ENCODE data around the gene BOD1L1.
"Not testable (repeated sequence)": the region's sequence is repeated elsewhere in the genome, so short reads cannot be mapped to it uniquely, and the experiment has no call there.

The BOD1L1 gene

GRCh38 chr4:13618212-13618806, 9.2 kb downstream of the BOD1L1 start:
- no peak for DNase-seq (ENCODE audit: low read depth)

DNA sequence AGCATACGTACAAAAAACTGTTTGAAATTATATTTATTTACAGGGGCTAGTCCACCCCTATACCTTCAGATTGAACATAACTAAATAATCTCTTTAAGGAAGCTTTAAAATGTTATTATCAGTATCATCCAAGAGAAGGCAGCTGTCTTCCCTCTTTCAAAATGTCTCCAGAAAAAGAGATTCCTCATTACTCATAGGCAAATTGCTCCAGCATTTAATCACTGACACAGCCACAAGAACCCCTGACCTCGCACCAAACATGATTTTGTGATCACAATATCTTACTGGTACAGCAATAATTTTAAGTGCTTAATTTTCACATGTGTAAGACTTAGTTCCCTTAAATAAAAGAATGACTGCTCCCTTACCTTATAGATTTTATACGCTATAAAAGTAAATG, 9.7 kb downstream of the BOD1L1 start:
- DNase-seq (ENCODE audit: low read depth), result no peak

DNA sequence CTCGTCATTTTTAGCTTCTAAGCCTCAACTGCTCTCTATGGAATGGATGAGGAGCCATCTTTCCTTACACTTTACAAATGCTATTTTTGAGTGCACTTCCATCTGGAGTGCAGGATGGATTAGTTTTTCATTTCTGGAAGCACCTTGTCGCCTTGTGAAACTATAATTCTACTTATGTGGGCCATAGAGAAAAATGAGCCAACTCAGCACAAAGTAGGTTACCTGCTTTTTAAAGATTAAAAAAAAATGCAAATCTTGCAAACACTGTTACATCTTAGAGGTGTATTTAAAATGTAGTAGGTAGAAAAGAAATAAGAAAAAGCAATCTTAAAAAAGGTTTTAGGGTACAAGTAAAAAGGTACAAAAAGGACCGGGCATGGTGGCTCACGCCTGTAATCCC, 10.9 kb downstream of the BOD1L1 start:
- DNase-seq (ENCODE audit: low read depth), result no peak

DNA sequence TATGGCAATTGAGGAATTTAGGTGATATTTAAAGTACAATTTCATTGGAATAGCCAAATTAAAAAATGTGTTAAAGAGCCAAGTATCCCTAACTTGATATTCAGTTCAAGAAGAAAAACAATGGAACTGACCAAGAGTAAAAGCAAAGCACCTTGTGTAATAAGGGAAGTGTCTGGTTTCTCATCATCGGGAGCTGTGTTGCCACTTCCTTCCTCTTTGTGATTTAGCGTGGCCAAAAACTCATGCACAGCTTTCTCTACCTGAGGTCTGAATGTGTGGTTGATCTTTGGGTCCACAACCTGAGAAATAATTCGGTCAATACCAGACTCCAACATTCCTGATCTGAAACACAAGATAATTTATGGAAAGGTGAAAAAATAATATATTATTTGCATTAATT, 12.4 kb downstream of the BOD1L1 start:
- no peak for DNase-seq (ENCODE audit: low read depth)

GRCh38 chr4:13612569-13612968, 15.0 kb downstream of the BOD1L1 start:
- DNase-seq (ENCODE audit: low read depth), result no peak

DNA sequence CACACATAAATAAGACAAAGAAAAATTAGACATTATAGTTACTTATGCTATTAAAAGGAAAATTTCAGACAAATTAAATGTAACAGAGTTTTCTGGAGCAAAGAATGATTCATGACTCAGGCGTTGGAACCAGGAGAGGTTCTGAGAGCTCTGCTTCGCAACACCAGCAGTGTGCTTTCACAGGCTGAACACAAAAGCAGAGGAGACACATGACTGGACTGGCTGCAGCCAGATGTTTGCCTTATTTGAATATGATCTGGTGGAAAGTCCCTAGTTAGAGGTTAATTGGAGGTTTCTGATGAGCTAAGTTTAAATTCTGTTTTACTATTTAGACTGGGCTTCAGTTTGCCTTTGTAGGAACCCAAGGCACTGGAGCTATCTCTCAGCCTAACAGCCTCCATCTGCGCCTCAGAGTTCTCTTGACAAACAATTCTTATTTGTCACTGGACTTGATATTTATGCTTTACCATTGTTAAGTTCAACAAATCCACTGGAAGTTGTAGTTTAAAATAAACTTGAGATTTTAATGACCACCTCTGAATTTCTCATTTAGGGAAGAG, 16.2 kb downstream of the BOD1L1 start:
- peak; percentile 78 for DNase-seq (ENCODE audit: low read depth)

DNA sequence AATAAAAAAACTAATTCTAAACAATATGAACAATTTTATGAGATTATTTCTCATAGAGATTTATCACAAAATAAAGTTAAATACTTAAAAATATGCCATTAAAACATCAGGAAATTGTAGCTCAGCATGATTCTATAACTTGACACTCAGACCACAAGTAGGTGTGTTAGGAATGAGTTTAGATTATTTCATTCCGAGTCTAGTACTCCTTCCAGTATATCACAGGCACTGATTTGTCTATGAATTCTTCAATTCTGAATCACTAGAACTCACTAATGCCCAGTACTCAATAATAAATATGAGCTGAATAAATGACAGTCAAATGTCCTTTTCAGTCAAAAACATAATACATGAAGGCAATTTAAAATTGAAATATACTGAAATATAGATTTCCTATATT, 22.2 kb downstream of the BOD1L1 start:
- no peak for DNase-seq (ENCODE audit: low read depth)

- DNase-seq (ENCODE audit: low read depth), result no peak
Observed at GRCh38 chr4:13601848-13602247, 25.7 kb downstream of the BOD1L1 start.

- DNase-seq (ENCODE audit: low read depth), result no peak
Observed at GRCh38 chr4:13601048-13601447, 26.5 kb downstream of the BOD1L1 start.

DNA sequence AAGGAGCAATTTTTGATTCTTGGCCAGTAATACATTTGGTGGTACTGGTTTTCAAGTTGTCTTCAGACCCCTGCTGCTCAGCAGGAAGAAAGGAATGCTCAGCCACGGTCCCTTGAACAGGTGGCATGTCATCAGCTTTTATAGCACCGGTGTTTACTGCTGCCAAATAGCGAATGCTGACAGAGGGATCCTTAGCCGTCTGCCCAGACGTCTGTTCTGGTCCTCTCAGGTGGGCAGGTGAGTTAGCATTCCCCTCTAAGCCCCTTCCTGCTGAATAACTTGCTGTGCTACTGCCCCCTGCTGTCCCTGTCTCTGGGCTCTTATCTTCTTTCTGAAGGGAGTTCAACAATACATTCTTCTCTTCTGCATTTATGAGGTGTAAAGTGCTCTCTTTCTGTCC, 28.4 kb downstream of the BOD1L1 start:
- DNase-seq (ENCODE audit: low read depth), result no peak

- no peak for DNase-seq (ENCODE audit: low read depth)
Observed at GRCh38 chr4:13597604-13598003, 29.9 kb downstream of the BOD1L1 start.

DNA sequence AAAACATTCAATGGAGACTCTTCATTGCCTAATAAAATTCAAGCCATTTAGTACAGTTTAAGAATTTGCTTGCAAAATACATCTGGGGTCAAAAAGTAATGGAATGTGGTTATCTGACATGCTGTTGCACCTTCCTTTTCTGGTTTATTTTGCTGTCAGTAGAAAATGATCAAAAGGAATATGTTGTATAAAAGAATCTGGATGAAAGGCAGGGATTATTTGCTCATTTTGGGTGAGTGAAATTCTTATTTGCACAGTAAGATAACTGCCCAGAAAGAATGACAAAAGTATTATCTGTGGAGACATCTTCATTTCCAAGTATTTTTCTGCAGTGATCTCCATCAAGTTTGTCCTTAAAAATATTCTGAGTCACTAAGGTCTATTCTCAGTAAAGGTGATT, 30.4 kb downstream of the BOD1L1 start:
- DNase-seq (ENCODE audit: low read depth), result no peak

- no peak for DNase-seq (ENCODE audit: low read depth)
Observed at GRCh38 chr4:13592220-13592619, 35.3 kb downstream of the BOD1L1 start.

- DNase-seq (ENCODE audit: low read depth), result no peak
Observed at GRCh38 chr4:13590766-13591165, 36.8 kb downstream of the BOD1L1 start.

DNA sequence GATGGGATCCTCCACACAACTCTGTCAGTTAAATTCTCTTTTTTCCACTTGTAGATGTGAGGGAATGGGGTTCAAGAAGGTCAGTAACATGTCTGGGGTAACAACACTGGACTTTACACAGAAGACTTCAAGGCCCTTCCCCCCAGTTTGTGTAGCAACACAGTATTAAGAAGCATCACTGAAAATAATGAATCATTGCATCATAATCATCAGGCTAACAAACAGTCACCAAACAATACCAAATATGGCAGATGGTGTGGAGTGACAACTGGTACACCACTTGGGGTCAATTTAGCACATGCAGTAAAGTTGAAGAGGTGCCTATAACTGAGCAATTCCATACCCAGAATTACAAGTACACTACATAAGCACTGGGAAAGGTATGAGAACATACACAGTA, 38.6 kb downstream of the BOD1L1 start:
- DNase-seq (ENCODE audit: low read depth), result no peak

- DNase-seq (ENCODE audit: low read depth), result no peak
Observed at GRCh38 chr4:13584481-13584880, 43.0 kb downstream of the BOD1L1 start.

GRCh38 chr4:13580036-13580435, 47.5 kb downstream of the BOD1L1 start:
- DNase-seq (ENCODE audit: low read depth), result no peak

GRCh38 chr4:13577660-13578059, 49.9 kb downstream of the BOD1L1 start:
- no peak for DNase-seq (ENCODE audit: low read depth)

DNA sequence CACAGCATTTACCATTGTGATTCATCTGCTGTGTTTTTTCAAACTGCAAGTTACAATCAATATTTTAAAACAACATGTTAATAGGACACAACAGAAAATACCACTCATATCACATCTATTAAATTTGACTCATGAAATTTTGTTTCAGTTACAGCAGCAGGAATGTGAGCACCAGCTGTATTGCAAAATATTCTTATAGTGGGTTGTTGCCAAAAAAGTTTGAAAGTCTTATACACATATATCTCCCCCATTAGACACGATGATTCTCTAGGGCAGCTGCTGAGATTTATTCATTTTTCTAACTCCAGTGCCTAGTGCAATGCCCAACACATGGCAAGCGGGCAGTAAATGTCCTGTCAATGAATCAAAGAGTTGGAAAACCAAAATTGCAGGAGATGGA, 56.6 kb downstream of the BOD1L1 start:
- DNase-seq (ENCODE audit: low read depth), result no peak

- DNase-seq (ENCODE audit: low read depth), result no peak
Observed at GRCh38 chr4:13567125-13567524, 60.4 kb downstream of the BOD1L1 start.

DNA sequence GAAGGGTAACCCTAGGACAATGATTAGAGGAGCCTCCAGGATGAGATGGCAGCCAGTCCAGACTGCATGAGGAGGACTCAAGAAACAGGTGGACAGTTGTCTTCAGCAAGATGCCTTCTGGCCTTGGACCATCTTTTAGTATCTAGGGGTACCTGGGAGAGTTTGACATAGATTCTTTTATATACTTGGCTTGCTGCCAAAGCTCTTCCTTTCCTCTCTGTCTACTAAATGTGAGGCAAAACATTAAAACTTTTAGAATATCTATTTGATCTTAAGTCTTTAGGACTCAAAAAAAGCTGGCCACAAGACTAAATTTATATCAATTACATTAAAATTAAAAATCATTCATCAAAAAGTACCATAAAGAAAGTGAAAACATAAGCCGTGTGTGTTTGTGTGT, 64.6 kb downstream of the BOD1L1 start:
- no peak for DNase-seq (ENCODE audit: low read depth)

DNA sequence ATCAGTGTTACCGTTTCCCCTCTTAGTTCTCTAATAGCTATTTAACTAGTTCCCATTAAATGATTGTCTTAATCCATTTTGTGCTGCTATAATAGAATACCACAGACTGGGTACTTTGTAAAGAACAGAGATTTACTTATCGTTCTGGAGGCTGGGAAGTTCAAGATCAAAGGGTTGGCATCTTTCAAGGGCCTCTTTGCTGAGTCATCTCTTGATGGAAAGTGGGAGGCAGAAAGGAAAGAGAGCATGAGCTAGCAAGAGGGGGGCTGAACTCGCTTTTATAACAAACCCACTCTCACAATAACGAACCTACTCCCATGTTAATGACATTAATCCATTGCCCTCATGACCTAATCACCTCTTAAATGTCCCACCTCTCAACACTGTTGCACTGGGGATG, 65.9 kb downstream of the BOD1L1 start:
- no peak for DNase-seq (ENCODE audit: low read depth)

- DNase-seq (ENCODE audit: low read depth), result not testable (repeated sequence)
Observed at GRCh38 chr4:13560111-13560510, 67.4 kb downstream of the BOD1L1 start.

GRCh38 chr4:13559413-13559812, 68.1 kb downstream of the BOD1L1 start:
- peak; percentile 62 for DNase-seq (ENCODE audit: low read depth)

DNA sequence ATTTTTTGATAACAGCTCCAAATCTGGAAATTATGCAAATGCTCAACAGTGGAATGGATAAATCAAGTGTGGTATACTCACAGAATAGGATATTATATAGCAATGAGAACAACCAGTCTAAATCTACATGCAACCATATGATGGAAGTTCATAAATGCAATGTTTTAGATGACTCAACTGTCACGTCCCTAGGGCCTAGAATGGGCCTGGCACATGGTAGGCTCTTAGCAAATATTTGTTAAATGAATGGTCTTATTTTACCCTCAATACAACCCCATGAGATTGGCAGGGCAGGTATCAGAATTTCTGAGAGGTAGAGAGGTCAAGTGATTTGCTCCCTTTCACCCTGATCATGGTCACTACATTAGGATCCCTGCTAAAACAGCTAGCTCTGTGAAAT, 68.6 kb downstream of the BOD1L1 start:
- DNase-seq (ENCODE audit: low read depth), result no peak

All from non-pigmented ciliary epithelial cell (primary cell).